ENCODE data around the gene ODF4.

Gene ODF4

DNA sequence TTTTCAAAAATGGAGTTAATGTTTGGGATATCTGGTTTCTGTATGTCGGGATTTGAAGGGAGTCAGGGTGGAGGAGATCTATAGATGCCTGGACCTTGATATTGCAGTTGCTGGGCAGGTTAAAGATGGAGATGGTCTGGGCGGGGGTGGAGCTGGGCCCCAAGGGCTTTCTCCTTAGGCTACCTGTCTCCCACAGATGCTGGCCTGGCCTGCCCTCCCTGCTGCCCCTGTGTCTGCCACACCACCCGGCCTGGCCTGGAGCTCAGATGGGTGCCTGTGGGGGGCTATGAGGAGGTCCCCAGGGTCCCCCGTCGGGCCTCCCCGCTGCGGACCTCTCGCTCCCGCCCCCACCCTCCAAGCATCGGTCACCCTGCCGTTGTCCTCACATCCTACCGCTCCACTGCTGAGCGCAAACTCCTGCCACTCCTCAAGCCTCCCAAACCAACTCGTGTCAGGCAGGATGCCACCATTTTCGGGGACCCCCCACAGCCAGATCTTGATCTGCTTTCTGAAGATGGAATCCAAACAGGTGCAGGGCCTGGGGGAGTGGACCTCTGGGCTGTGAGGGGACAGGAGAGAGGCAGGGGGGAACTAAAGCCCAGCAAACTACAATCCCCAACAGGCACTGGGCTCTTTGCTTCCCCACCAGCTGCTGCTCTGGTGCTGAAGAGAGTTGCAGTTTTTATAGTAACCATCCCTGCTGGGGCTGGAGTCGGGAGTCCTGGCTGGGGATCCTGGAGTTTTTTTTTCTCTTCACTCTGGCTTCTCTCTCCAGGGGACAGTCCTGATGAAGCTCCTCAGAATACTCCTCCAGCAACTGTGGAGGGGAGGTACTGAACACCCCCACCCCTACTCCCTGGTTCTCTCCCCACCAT is 26.7 kb upstream of the ODF4 start:
- in situ Hi-C loops (cut with HindIII; ENCODE audit: low pct_ligation_motif_present, low sequenced_read_pairs): no loop called here
- DNase-seq: no peak
- Histone ChIP-seq H3K4me3 (ENCODE audit: low read depth, low read length) (no peak overlapping the region), H3K27ac (no peak overlapping the region), H3K36me3 (replicated peaks) (no peaks in the 10 kb centered on the region), H3K27me3 (replicated peaks) (peaks cover 30% of the 10 kb centered on the region)
- TF ChIP-seq CTCF (IDR thresholded peaks at IDR 0.05; ENCODE audit: low read depth, low read length, missing control alignments): no peak

- in situ Hi-C loops (cut with HindIII; ENCODE audit: low pct_ligation_motif_present, low sequenced_read_pairs): no loop called here
- Histone ChIP-seq H3K27ac (no peak overlapping the region), H3K27me3 (replicated peaks) (peaks cover 33% of the 10 kb centered on the region), H3K36me3 (replicated peaks) (no peaks in the 10 kb centered on the region), H3K4me3 (ENCODE audit: low read depth, low read length) (no peak overlapping the region)
- no peak for TF ChIP-seq CTCF (IDR thresholded peaks at IDR 0.05; ENCODE audit: low read depth, low read length, missing control alignments)
- no peak for DNase-seq
Observed at GRCh38 chr17:8314797-8315763, 24.6 kb upstream of the ODF4 start.

- Histone ChIP-seq H3K27me3 (replicated peaks) (peaks cover 33% of the 10 kb centered on the region), H3K36me3 (replicated peaks) (no peaks in the 10 kb centered on the region), H3K4me3 (ENCODE audit: low read depth, low read length) (no peak overlapping the region), H3K27ac (no peak overlapping the region)
- in situ Hi-C loops (cut with HindIII; ENCODE audit: low pct_ligation_motif_present, low sequenced_read_pairs): no loop called here
- DNase-seq: no peak
- TF ChIP-seq CTCF (IDR thresholded peaks at IDR 0.05; ENCODE audit: low read depth, low read length, missing control alignments): no peak
Observed at GRCh38 chr17:8315764-8316217, 23.8 kb upstream of the ODF4 start.

- Histone ChIP-seq H3K4me3 (ENCODE audit: low read depth, low read length) (no peak overlapping the region), H3K36me3 (replicated peaks) (no peaks in the 10 kb centered on the region), H3K27ac (no peak overlapping the region), H3K27me3 (replicated peaks) (peaks cover 33% of the 10 kb centered on the region)
- in situ Hi-C loops (cut with HindIII; ENCODE audit: low pct_ligation_motif_present, low sequenced_read_pairs): no loop called here
- DNase-seq: no peak
- TF ChIP-seq CTCF (IDR thresholded peaks at IDR 0.05; ENCODE audit: low read depth, low read length, missing control alignments): no peak
Observed at GRCh38 chr17:8318010-8318935, 21.4 kb upstream of the ODF4 start.

DNA sequence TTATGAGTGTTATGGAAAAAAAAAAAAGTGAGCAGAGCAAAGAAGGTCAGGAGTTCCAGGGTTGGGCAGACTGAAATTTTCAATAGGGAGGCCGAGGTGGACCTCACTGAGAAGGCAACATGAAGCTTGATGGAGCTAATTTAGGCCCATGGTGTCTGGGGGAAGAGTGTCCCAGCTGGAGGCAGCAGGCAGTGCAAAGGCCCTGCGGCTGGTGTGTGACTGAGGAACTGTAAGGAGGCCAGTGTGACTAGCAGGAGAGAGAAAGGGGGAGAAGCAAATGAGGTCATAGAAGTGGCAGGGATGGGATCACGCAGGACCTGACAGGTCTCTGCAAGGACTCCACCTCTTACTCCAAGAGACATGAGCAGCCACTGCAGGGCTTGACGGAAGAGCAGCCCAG is 19.4 kb upstream of the ODF4 start:
- no peak overlapping the region for H3K4me3 ChIP-seq (ENCODE audit: low read depth, low read length)
- TF ChIP-seq CTCF (IDR thresholded peaks at IDR 0.05; ENCODE audit: low read depth, low read length, missing control alignments): no peak
- no peaks in the 10 kb centered on the region for H3K36me3 ChIP-seq (replicated peaks)
- no peak for DNase-seq
- in situ Hi-C loops (cut with HindIII; ENCODE audit: low pct_ligation_motif_present, low sequenced_read_pairs): no loop called here
- peaks cover 18% of the 10 kb centered on the region for H3K27me3 ChIP-seq (replicated peaks)
- no peak overlapping the region for H3K27ac ChIP-seq

Data from brain microvascular endothelial cell (primary cell).